ENCODE results near the gene DPEP2NB. TPM values are rescaled to one million over a fixed set of nuclear protein-coding genes. Genes with fewer than 3 reads are reported as not detected.
"Not testable (repeated sequence)": the region's sequence is repeated elsewhere in the genome, so short reads cannot be mapped to it uniquely, and the experiment has no call there.

Gene DPEP2NB
- total RNA-seq, 2 experiments from 2014 or later = not detected

GRCh38 chr16:67994040-67994408 lies 21.7 kb downstream of the DPEP2NB start:
- ChIA-PET POLR2A (interaction anchor here (1.3 kb wide), 1 partner anchor 28 kb away, joined by 3 read pairs; no protein-coding TSS in a partner anchor), CTCF (interaction anchor here (0.6 to 2.3 kb wide), 11 partner anchors 9 to 235 kb away, joined by 3 to 19 read pairs (median 4); partner anchors contain the start of gene DUS2)
- peak; percentile 22 for DNase-seq
- Mint-ChIP-seq H3K27ac (peak overlapping the region; percentile 94), H3K4me3 (peak overlapping the region; percentile 73), H3K4me1 (ENCODE audit: low read depth) (peaks cover 42% of the 10 kb centered on the region)
- H3K27me3 Mint-ChIP-seq; H3K9me3 Mint-ChIP-seq; intact Hi-C loops (cut with micrococcal nuclease); H3K36me3 Mint-ChIP-seq: not testable (repeated sequence)

GRCh38 chr16:67993207-67994039 lies 22.3 kb downstream of the DPEP2NB start:
- no peaks in the 10 kb centered on the region for H3K27me3 Mint-ChIP-seq
- POLR2A ChIA-PET = interaction anchor here (1.3 kb wide), 1 partner anchor 29 kb away, joined by 3 read pairs; no protein-coding TSS in a partner anchor
- no peaks in the 10 kb centered on the region for H3K9me3 Mint-ChIP-seq
- CTCF ChIA-PET = interaction anchor here (0.6 to 2.3 kb wide), 11 partner anchors 8 to 235 kb away, joined by 3 to 19 read pairs (median 4); partner anchors contain the start of gene DUS2
- H3K4me1 Mint-ChIP-seq (ENCODE audit: low read depth) = peaks cover 37% of the 10 kb centered on the region
- intact Hi-C loops (cut with micrococcal nuclease) = loop anchor here (1.0 to 2.0 kb wide), 4 partner anchors 29 to 236 kb away; partner anchors contain the start of genes DDX28 and DUS2
- peak; percentile 90 for DNase-seq
- H3K4me3 Mint-ChIP-seq = peak overlapping the region; percentile 73
- H3K27ac Mint-ChIP-seq = peak overlapping the region; percentile 94
- H3K36me3 Mint-ChIP-seq = no peaks in the 10 kb centered on the region

GRCh38 chr16:67992661-67993206 lies 23.0 kb downstream of the DPEP2NB start:
- Mint-ChIP-seq H3K4me1 (ENCODE audit: low read depth) (peaks cover 35% of the 10 kb centered on the region), H3K27me3 (no peaks in the 10 kb centered on the region), H3K27ac (peak overlapping the region; percentile 23), H3K4me3 (no peak overlapping the region), H3K9me3 (no peaks in the 10 kb centered on the region), H3K36me3 (no peaks in the 10 kb centered on the region)
- ChIA-PET POLR2A (no interaction called here), CTCF (interaction anchor here (1.2 to 2.0 kb wide), 2 partner anchors 30 to 48 kb away, joined by 6 to 9 read pairs; partner anchors contain the start of genes DDX28 and DUS2)
- intact Hi-C loops (cut with micrococcal nuclease) = loop anchor here (1.0 to 2.0 kb wide), 4 partner anchors 30 to 237 kb away; partner anchors contain the start of genes DDX28 and DUS2
- DNase-seq = no peak

- no peak overlapping the region for H3K27ac Mint-ChIP-seq
Observed at GRCh38 chr16:67990018-67990386, 25.7 kb downstream of the DPEP2NB start.

GRCh38 chr16:67989322-67990017 lies 26.2 kb downstream of the DPEP2NB start:
- CTCF ChIA-PET = no interaction called here

More at GRCh38 chr16:67990018-67990386, 25.7 kb downstream of the DPEP2NB start:
- POLR2A ChIA-PET = no interaction called here
- CTCF ChIA-PET = interaction anchor here (1.5 kb wide), 1 partner anchor 9 kb away, joined by 5 read pairs; no protein-coding TSS in a partner anchor
- Mint-ChIP-seq H3K4me1 (ENCODE audit: low read depth) (peaks cover 19% of the 10 kb centered on the region), H3K4me3 (no peak overlapping the region), H3K36me3 (no peaks in the 10 kb centered on the region), H3K9me3 (no peaks in the 10 kb centered on the region), H3K27me3 (no peaks in the 10 kb centered on the region)
- no peak for DNase-seq
- intact Hi-C loops (cut with micrococcal nuclease) = no loop called here

GRCh38 chr16:67988675-67989074 lies 27.0 kb downstream of the DPEP2NB start:
- Mint-ChIP-seq H3K36me3 (no peaks in the 10 kb centered on the region), H3K9me3 (no peaks in the 10 kb centered on the region), H3K27me3 (no peaks in the 10 kb centered on the region), H3K27ac (no peak overlapping the region), H3K4me3 (no peak overlapping the region), H3K4me1 (ENCODE audit: low read depth) (peaks cover 19% of the 10 kb centered on the region)
- intact Hi-C loops (cut with micrococcal nuclease) = no loop called here
- ChIA-PET CTCF (no interaction called here), POLR2A (interaction anchor here (0.6 kb wide), 1 partner anchor 238 kb away, joined by 3 read pairs; no protein-coding TSS in a partner anchor)
- no peak for DNase-seq

More at GRCh38 chr16:67989322-67990017, 26.2 kb downstream of the DPEP2NB start:
- Mint-ChIP-seq H3K27me3 (no peaks in the 10 kb centered on the region), H3K4me1 (ENCODE audit: low read depth) (peaks cover 19% of the 10 kb centered on the region), H3K27ac (no peak overlapping the region), H3K9me3 (no peaks in the 10 kb centered on the region), H3K36me3 (no peaks in the 10 kb centered on the region), H3K4me3 (no peak overlapping the region)
- intact Hi-C loops (cut with micrococcal nuclease) = no loop called here
- POLR2A ChIA-PET = interaction anchor here (0.6 kb wide), 1 partner anchor 237 kb away, joined by 3 read pairs; no protein-coding TSS in a partner anchor
- no peak for DNase-seq

GRCh38 chr16:67987460-67988160 lies 28.1 kb downstream of the DPEP2NB start:
- no peaks in the 10 kb centered on the region for H3K36me3 Mint-ChIP-seq
- no peaks in the 10 kb centered on the region for H3K9me3 Mint-ChIP-seq
- intact Hi-C loops (cut with micrococcal nuclease) = no loop called here
- no peak for DNase-seq
- peak overlapping the region; percentile 5 for H3K27ac Mint-ChIP-seq
- H3K4me3 Mint-ChIP-seq = no peak overlapping the region
- CTCF ChIA-PET = interaction anchor here (1.2 to 2.0 kb wide), 3 partner anchors 53 to 276 kb away, joined by 3 to 5 read pairs (median 5); partner anchors contain the start of gene SLC7A6
- peaks cover 23% of the 10 kb centered on the region for H3K4me1 Mint-ChIP-seq (ENCODE audit: low read depth)
- POLR2A ChIA-PET = no interaction called here
- no peaks in the 10 kb centered on the region for H3K27me3 Mint-ChIP-seq

- H3K4me1 Mint-ChIP-seq (ENCODE audit: low read depth) = peaks cover 22% of the 10 kb centered on the region
Observed at GRCh38 chr16:67986949-67987348, 28.8 kb downstream of the DPEP2NB start.

GRCh38 chr16:67982011-67982696 lies 33.6 kb downstream of the DPEP2NB start:
- intact Hi-C loops (cut with micrococcal nuclease) = loop anchor here (5.0 kb wide), 1 partner anchor 45 kb away; the partner anchor contains the start of gene PSMB10
- DNase-seq = no peak
- Mint-ChIP-seq H3K27me3 (no peaks in the 10 kb centered on the region), H3K27ac (no peak overlapping the region), H3K9me3 (no peaks in the 10 kb centered on the region), H3K4me3 (no peak overlapping the region), H3K36me3 (no peaks in the 10 kb centered on the region), H3K4me1 (ENCODE audit: low read depth) (peaks cover 22% of the 10 kb centered on the region)
- POLR2A ChIA-PET = no interaction called here
- CTCF ChIA-PET = interaction anchor here (1.1 to 1.6 kb wide), 4 partner anchors 10 to 282 kb away, joined by 3 to 4 read pairs (median 3); partner anchors contain the start of gene SLC7A6

More at GRCh38 chr16:67986949-67987348, 28.8 kb downstream of the DPEP2NB start:
- DNase-seq = no peak
- no peaks in the 10 kb centered on the region for H3K36me3 Mint-ChIP-seq
- intact Hi-C loops (cut with micrococcal nuclease) = no loop called here
- no peaks in the 10 kb centered on the region for H3K27me3 Mint-ChIP-seq
- no peak overlapping the region for H3K4me3 Mint-ChIP-seq
- ChIA-PET POLR2A (no interaction called here), CTCF (interaction anchor here (1.2 to 2.0 kb wide), 3 partner anchors 54 to 277 kb away, joined by 3 to 5 read pairs (median 5); partner anchors contain the start of gene SLC7A6)
- H3K9me3 Mint-ChIP-seq = no peaks in the 10 kb centered on the region
- H3K27ac Mint-ChIP-seq = no peak overlapping the region

- Mint-ChIP-seq H3K4me1 (ENCODE audit: low read depth) (peaks cover 22% of the 10 kb centered on the region), H3K27ac (no peak within 1 kb of the TSS), H3K36me3 (no peaks in the 10 kb centered on the region), H3K27me3 (no peaks in the 10 kb centered on the region), H3K9me3 (no peaks in the 10 kb centered on the region), H3K4me3 (no peak within 1 kb of the TSS)
- intact Hi-C loops (cut with micrococcal nuclease) = loop anchor here (5.0 kb wide), 1 partner anchor 43 kb away; the partner anchor contains the start of gene PSMB10
- ChIA-PET CTCF (interaction anchor here (1.1 to 1.6 kb wide), 2 partner anchors 11 to 96 kb away, joined by 3 to 5 read pairs; no protein-coding TSS in a partner anchor), POLR2A (no interaction called here)
- DNase-seq = no peak
Observed at GRCh38 chr16:67979955-67980678, 35.6 kb downstream of the DPEP2NB start, which contains the start of gene DPEP3. Gene DPEP3, minus strand, starts transcription at chr16:67980499. Its CDS starts 119 bp downstream, at chr16:67980380.
